Nephron (organoid): ENCODE results near the gene DENND1C.
A peak's percentile ranks its signal among the peaks of the same experiment; 100 is the strongest.

Source experiments
- H3K27ac Mint-ChIP-seq, 3 experiments: 2 replicates each; pipeline ENCODE4 v1.8.0; 2020; ENCODE audit warnings: mixed read lengths in 3 of 3, mild to moderate bottlenecking in 2 of 3, moderate library complexity in 1 of 3
- H3K27me3 Mint-ChIP-seq: 2 replicates; pipeline ENCODE4 v1.8.0; 2021; ENCODE audit warnings: low read depth, mild to moderate bottlenecking, moderate library complexity, mixed read lengths
- H3K36me3 Mint-ChIP-seq: 2 replicates; pipeline ENCODE4 v1.8.0; 2020; ENCODE audit warnings: low read depth, mixed read lengths
- H3K4me1 Mint-ChIP-seq: 2 replicates; pipeline ENCODE4 v1.8.0; 2020; ENCODE audit warnings: mixed read lengths
- H3K4me3 Mint-ChIP-seq, 3 experiments: 2 replicates each; pipeline ENCODE4 v1.8.0; 2020; ENCODE audit warnings: mild to moderate bottlenecking in 3 of 3, mixed read lengths in 3 of 3, moderate library complexity in 2 of 3
- H3K9me3 Mint-ChIP-seq: 2 replicates; pipeline ENCODE4 v1.8.0; 2020; ENCODE audit warnings: mixed read lengths
- TF ChIP-seq, protein P1 (sequence below), 3 experiments: fragments of 200-600 bp; sonication (generic); IDR thresholded peaks; one replicate each; pipeline ENCODE4 v1.5.0; 2021; ENCODE audit warnings: antibody characterized with exemption in 3 of 3; ENCODE audit not compliant: unreplicated experiment in 3 of 3

The DENND1C gene

DNA sequence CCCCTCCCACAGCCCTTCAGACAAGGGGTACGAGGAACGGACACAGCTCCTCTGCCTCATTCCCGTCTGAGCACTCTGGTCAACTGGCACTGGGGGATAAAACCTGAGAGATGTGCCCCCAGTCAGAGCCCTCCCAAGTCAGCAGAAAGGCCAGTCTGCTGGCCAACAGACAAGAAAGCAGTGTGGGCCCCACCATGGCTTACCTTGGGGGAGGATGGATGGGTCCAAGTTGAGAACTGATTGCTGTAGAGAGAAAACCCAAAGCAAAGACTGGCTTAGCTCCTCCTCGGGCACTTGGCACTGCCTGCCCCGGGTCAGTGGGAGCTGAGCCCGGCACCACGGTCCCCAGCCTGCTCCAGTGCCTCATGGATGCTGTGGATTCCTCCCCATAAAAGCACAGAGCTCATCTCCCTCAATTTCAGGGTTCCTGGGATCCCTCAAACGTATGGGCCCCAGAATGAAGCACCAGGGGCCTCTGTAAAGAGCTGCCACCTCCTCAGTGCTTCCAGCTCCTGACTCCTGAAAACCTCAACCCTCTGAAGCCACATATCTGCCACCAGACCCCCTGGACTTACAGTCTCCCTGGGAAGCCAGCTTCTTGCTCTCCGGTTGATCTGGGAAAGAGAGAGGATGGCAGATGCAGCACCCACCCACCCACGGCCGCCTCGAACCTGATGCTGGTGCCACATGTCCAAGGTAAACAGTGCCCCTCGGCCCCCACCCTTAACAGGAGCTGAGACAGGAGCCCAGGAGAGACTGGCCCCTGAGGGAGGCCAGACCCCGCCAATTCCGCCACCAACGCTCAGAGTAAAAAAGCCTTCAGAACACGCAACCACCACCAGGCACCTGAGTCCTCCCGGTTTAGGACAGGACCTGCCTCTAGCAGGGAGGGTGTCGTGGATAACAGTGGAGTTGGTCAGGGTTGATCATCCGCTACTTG lies 60.2 kb downstream of the DENND1C start:
- no peaks in the 10 kb centered on the region for H3K9me3 Mint-ChIP-seq
- H3K4me1 Mint-ChIP-seq, result peaks cover 40% of the 10 kb centered on the region
- peak overlapping the region in 1 of 3 experiments; percentile 89 for H3K27ac Mint-ChIP-seq
- no peaks in the 10 kb centered on the region for H3K27me3 Mint-ChIP-seq
- H3K36me3 Mint-ChIP-seq, result peaks cover 45% of the 10 kb centered on the region
- H3K4me3 Mint-ChIP-seq, result peak overlapping the region; percentile 89 to 96 (median 94)
- TF ChIP-seq, protein P1, sequence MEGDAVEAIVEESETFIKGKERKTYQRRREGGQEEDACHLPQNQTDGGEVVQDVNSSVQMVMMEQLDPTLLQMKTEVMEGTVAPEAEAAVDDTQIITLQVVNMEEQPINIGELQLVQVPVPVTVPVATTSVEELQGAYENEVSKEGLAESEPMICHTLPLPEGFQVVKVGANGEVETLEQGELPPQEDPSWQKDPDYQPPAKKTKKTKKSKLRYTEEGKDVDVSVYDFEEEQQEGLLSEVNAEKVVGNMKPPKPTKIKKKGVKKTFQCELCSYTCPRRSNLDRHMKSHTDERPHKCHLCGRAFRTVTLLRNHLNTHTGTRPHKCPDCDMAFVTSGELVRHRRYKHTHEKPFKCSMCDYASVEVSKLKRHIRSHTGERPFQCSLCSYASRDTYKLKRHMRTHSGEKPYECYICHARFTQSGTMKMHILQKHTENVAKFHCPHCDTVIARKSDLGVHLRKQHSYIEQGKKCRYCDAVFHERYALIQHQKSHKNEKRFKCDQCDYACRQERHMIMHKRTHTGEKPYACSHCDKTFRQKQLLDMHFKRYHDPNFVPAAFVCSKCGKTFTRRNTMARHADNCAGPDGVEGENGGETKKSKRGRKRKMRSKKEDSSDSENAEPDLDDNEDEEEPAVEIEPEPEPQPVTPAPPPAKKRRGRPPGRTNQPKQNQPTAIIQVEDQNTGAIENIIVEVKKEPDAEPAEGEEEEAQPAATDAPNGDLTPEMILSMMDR (IDR thresholded peaks at IDR 0.05; ENCODE audit: unreplicated experiment in 3 of 3), result no peak

DNA sequence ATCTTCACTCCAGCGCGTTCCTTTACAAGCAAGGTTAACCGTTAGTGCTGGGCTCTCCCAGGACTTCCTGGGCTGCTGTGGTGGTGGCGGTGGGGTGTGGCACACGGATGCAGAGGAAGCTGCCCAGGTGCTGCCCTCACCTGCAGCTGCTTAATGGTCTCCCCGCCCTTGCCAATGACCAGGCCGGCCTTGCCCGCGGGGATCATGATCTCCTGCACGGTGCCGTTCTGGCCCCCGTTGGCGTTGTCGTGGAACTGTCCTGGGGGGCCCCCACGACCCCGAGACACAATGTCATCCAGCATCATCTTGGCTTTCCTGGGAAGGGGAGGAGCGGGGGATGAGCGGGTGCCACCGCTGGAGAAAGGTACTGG lies 63.0 kb downstream of the DENND1C start:
- no peaks in the 10 kb centered on the region for H3K9me3 Mint-ChIP-seq
- H3K36me3 Mint-ChIP-seq, result peaks cover 61% of the 10 kb centered on the region
- no peaks in the 10 kb centered on the region for H3K27me3 Mint-ChIP-seq
- peaks cover 47% of the 10 kb centered on the region for H3K4me1 Mint-ChIP-seq
- H3K27ac Mint-ChIP-seq, result no peak overlapping the region
- no peak overlapping the region for H3K4me3 Mint-ChIP-seq
- TF ChIP-seq, protein P1 (IDR thresholded peaks at IDR 0.05; ENCODE audit: unreplicated experiment in 3 of 3), result no peak

DNA sequence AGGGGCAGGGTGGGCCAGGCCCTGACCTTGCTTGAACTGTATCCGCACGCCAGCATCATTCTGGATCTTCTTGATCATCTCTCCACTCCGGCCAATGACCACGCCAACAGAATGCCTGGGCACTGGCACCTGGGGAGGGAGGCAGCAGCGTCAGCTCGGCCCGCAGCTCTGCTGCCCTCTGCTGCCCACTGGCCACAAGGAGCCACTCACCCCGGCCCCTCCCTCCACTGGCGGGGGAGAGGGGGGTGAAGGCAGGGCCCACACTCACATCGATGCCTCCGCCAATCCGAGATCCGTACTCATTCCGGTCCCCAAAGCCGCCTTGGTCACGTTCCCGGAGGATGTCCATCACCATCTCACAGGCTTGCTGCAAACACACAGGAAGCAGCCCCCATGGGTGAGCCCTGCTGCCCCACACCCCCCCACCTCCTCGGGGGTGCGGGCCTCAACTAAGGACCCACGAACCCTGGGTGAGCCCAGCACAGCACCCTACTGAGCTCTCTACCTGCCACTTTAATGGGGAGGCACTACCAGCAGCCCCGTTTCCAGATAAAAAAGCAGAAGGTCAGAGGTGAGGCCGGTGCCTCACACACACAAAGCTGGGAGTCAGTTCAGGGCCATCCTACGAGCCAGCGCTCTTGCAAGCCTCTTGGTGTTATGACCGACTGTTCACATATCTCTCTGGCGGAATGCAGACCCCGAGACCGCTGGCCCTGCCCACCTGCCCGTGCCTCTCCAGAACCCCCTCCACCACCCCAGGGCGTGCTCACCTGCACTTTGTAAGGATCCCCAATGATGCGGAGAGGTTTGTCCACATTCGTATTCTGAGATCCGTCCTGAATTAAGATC lies 63.6 kb downstream of the DENND1C start:
- no peaks in the 10 kb centered on the region for H3K9me3 Mint-ChIP-seq
- no peak overlapping the region for H3K4me3 Mint-ChIP-seq
- H3K27ac Mint-ChIP-seq, result no peak overlapping the region
- peaks cover 45% of the 10 kb centered on the region for H3K4me1 Mint-ChIP-seq
- TF ChIP-seq, protein P1 (IDR thresholded peaks at IDR 0.05; ENCODE audit: unreplicated experiment in 3 of 3), result peak; percentile 22 to 42 (median 27)
- peaks cover 66% of the 10 kb centered on the region for H3K36me3 Mint-ChIP-seq
- no peaks in the 10 kb centered on the region for H3K27me3 Mint-ChIP-seq
